Upper lobe of right lung (tissue), 1 donor: ENCODE data around the gene SLC12A7. TPM values are rescaled to one million over a fixed set of nuclear protein-coding genes. Genes with fewer than 3 reads are reported as not detected.

Experiments
- ATAC-seq: fragments of 200-7000 bp; cut with Tn5 transposase; one replicate; pipeline ENCODE4 v1.9.1; 2020; ENCODE audit warnings: mild to moderate bottlenecking, moderate library complexity
- DNase-seq: peaks from one replicate; pipeline ENCODE4 v3.0.0-alpha.2; 2020
- H3K27ac ChIP-seq: fragments of 200-600 bp; one replicate; pipeline ENCODE4 v1.8.0; 2022
- H3K27me3 ChIP-seq: fragments of 200-600 bp; one replicate; pipeline ENCODE4 v1.8.0; 2022; ENCODE audit warnings: mild to moderate bottlenecking
- H3K36me3 ChIP-seq: fragments of 200-600 bp; one replicate; pipeline ENCODE4 v1.8.0; 2022
- H3K4me1 ChIP-seq: fragments of 200-600 bp; one replicate; pipeline ENCODE4 v1.8.0; 2022
- H3K4me3 ChIP-seq: fragments of 200-600 bp; one replicate; pipeline ENCODE4 v1.8.0; 2022; ENCODE audit warnings: mild to moderate bottlenecking
- H3K9me3 ChIP-seq: fragments of 200-600 bp; one replicate; pipeline ENCODE4 v1.8.0; 2022
- intact Hi-C: fragments of 100-400 bp; cut with DNase I; formaldehyde crosslinking; loops from one replicate; pipeline ENCODE4 v1.11.0; 2022
- total RNA-seq: library from RNA; stranded (reverse); fragmentation: NEBNext Ultra II Directional; extraction: Animal tissue kit (Norgen Biotek cat#: 25700); gene quantifications from one replicate; pipeline ENCODE4 v1.2.1, GENCODE V29; 2021
- TF ChIP-seq, protein P1 (sequence below): fragments of 200-600 bp; IDR thresholded peaks from one replicate; pipeline ENCODE4 v1.8.0; 2022; ENCODE audit warnings: antibody characterized with exemption
- donor health status: DM: no; HTN: yes; CAD: no; lungs with severe emphysema.

Gene SLC12A7
- total RNA-seq, 1 donor from 2014 or later = 49.6 TPM

DNA sequence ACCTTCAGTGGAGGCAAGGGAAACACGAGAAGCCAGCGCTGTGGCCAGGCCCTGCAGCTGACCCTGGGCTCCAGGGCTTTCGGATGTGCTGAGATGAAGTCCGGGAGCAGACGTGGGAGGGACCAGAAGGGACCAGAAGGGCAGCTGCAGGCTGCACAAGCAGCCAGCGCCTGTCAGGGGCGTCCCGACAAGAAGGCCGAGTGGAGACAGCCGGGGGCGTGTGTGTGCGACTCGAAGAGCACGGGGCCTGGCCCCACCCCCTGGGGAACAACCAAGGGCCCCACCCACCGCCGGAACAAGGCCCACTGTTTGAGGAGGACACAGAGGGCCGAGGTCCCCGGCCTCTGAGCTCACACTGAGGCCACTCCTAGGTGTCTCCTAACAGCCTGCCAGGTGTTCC is 31.4 kb downstream of the SLC12A7 start:
- no peaks in the 10 kb centered on the region for H3K4me1 ChIP-seq
- H3K36me3 ChIP-seq = peaks cover 59% of the 10 kb centered on the region
- H3K27me3 ChIP-seq = no peaks in the 10 kb centered on the region
- no peaks in the 10 kb centered on the region for H3K9me3 ChIP-seq
- DNase-seq = no peak
- TF ChIP-seq, protein P1, sequence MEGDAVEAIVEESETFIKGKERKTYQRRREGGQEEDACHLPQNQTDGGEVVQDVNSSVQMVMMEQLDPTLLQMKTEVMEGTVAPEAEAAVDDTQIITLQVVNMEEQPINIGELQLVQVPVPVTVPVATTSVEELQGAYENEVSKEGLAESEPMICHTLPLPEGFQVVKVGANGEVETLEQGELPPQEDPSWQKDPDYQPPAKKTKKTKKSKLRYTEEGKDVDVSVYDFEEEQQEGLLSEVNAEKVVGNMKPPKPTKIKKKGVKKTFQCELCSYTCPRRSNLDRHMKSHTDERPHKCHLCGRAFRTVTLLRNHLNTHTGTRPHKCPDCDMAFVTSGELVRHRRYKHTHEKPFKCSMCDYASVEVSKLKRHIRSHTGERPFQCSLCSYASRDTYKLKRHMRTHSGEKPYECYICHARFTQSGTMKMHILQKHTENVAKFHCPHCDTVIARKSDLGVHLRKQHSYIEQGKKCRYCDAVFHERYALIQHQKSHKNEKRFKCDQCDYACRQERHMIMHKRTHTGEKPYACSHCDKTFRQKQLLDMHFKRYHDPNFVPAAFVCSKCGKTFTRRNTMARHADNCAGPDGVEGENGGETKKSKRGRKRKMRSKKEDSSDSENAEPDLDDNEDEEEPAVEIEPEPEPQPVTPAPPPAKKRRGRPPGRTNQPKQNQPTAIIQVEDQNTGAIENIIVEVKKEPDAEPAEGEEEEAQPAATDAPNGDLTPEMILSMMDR = no peak
- no peak overlapping the region for H3K4me3 ChIP-seq
- no peak overlapping the region for H3K27ac ChIP-seq
- intact Hi-C loops = no loop called here
- ATAC-seq = no peak

DNA sequence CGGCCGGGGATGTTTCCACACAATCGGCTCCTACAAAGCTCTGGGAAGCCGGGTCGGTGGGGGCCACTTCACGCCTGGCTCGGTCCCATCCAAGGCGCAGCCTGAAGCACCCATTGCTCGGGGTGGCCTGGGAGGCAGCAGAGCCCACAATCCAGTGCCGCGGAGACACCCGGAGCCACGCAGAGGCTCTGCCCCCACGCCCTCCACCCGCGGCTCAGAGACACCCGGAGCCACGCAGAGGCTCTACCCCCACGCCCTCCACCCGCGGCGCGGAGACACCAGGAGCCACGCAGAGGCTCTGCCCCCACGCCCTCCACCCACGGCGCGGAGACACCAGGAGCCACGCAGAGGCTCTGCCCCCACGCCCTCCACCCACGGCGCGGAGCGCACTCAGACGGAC is 31.9 kb downstream of the SLC12A7 start:
- Histone ChIP-seq H3K36me3 (peaks cover 59% of the 10 kb centered on the region), H3K9me3 (no peaks in the 10 kb centered on the region), H3K27me3 (no peaks in the 10 kb centered on the region), H3K4me3 (no peak overlapping the region), H3K4me1 (no peaks in the 10 kb centered on the region), H3K27ac (no peak overlapping the region)
- ATAC-seq (no peak), DNase-seq (no peak)
- TF ChIP-seq, protein P1 = no peak
- intact Hi-C loops = no loop called here

DNA sequence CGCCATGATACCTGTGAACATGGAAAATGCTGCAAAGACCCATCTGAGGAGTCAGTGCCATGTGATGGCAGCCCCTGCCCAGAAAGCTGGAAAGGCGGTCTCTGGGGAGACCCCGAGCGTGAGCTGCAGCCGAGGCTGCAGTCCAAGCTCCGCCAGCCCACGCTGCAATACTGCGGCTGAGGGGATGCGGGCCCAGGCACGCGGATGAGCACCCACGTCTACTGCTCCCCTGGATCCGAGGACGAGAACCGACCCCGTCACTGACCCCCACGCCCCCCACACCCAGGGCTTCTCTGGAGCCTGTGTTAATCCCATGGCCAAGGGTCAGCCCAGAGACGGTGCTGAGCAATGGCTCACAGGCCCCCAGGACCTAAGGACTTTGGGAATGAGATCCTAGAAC is 32.4 kb downstream of the SLC12A7 start:
- Histone ChIP-seq H3K36me3 (peaks cover 56% of the 10 kb centered on the region), H3K4me3 (no peak overlapping the region), H3K9me3 (no peaks in the 10 kb centered on the region), H3K4me1 (no peaks in the 10 kb centered on the region), H3K27ac (no peak overlapping the region), H3K27me3 (no peaks in the 10 kb centered on the region)
- ATAC-seq (no peak), DNase-seq (no peak)
- intact Hi-C loops = no loop called here
- TF ChIP-seq, protein P1 = no peak

DNA sequence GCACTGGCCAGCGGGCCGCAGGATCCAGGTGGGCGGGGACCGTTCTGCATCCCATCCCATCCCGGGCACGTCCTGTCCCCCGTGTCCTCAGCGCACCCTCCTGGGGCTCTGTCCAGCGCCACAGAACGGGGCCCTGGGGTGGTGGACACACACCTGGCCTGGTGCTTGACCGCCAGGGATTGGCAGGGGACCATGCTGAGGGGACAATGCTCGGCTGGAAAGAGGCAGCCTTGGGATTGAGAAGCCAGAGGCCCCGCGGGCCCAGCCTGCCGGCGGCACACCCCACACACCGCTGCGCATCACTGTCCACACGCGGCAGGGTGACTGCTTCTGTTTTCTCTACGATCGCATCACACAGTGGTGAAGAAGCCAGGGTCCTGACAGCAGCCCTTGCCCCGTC is 33.0 kb downstream of the SLC12A7 start:
- no peaks in the 10 kb centered on the region for H3K27me3 ChIP-seq
- no peak overlapping the region for H3K4me3 ChIP-seq
- intact Hi-C loops = no loop called here
- no peaks in the 10 kb centered on the region for H3K4me1 ChIP-seq
- no peak for DNase-seq
- ATAC-seq = no peak
- no peak overlapping the region for H3K27ac ChIP-seq
- peaks cover 50% of the 10 kb centered on the region for H3K36me3 ChIP-seq
- no peaks in the 10 kb centered on the region for H3K9me3 ChIP-seq
- TF ChIP-seq, protein P1 = no peak

DNA sequence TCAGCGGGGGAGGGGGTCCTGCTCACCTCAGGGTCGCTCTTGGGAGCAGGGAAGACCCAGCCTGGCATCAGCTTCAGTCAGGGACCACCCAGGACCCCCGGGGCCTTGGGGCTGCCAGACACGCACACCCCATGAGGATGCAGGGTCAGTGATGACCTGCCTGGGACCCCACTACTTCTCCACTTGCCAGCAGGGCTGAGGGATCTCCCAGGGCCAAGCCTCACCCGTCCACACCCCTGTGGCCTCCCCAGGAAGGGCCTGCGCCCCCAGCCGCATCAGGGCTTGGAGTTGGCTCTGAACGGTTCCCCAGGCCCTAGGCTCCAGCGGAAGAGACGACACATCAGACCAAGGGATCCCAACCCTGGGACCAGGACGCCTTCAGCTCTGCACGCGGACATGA is 33.7 kb downstream of the SLC12A7 start:
- Histone ChIP-seq H3K9me3 (no peaks in the 10 kb centered on the region), H3K36me3 (peaks cover 49% of the 10 kb centered on the region), H3K4me1 (no peaks in the 10 kb centered on the region), H3K4me3 (no peak overlapping the region), H3K27ac (no peak overlapping the region), H3K27me3 (no peaks in the 10 kb centered on the region)
- no peak for ATAC-seq
- TF ChIP-seq, protein P1 = no peak
- intact Hi-C loops = no loop called here
- no peak for DNase-seq

- TF ChIP-seq, protein P1 = no peak
These were observed 34.3 kb downstream of the SLC12A7 start for GRCh38 chr5:1077491-1078020.

More at GRCh38 chr5:1077491-1078020, 34.3 kb downstream of the SLC12A7 start:
- peaks cover 48% of the 10 kb centered on the region for H3K36me3 ChIP-seq
- H3K27me3 ChIP-seq = no peaks in the 10 kb centered on the region
- intact Hi-C loops = no loop called here
- no peak overlapping the region for H3K4me3 ChIP-seq
- no peaks in the 10 kb centered on the region for H3K9me3 ChIP-seq
- ATAC-seq (no peak), DNase-seq (no peak)
- no peaks in the 10 kb centered on the region for H3K4me1 ChIP-seq
- H3K27ac ChIP-seq = no peak overlapping the region
